ENCODE data around the gene TRAF7.
"Not testable (repeated sequence)": the region's sequence is repeated elsewhere in the genome, so short reads cannot be mapped to it uniquely, and the experiment has no call there.

- not testable (repeated sequence) for TF ChIP-seq CTCF (IDR thresholded peaks at IDR 0.05; ENCODE audit: borderline replicate concordance, extremely low read depth, low read length, poor library complexity, severe bottlenecking); EZH2 (IDR thresholded peaks at IDR 0.05; ENCODE audit: borderline replicate concordance, low read depth, low read length, severe bottlenecking)
These were observed 45.1 kb upstream of the TRAF7 start for GRCh38 chr16:2110332-2111008.

Data from DND-41 (cell line).